NCI-H1436 (cell line): ENCODE measurements around the gene XPC.
"Not testable (repeated sequence)": the region's sequence is repeated elsewhere in the genome, so short reads cannot be mapped to it uniquely, and the experiment has no call there.

Source experiments
- DNase-seq: peaks from one replicate; lab custom pipeline; 2025; lab: John Stamatoyannopoulos, UW

The XPC gene

GRCh38 chr3:14178247-14179113, at the start of gene XPC, which contains the start of gene LSM3:
Gene XPC, minus strand, starts transcription at chr3:14178601. Its CDS starts 33 bp downstream, at chr3:14178568.
Gene LSM3, plus strand, starts transcription at chr3:14178817. Its CDS starts 44 bp downstream, at chr3:14178861.
- peak; percentile 89 for DNase-seq

- no peak for DNase-seq
Observed at GRCh38 chr3:14227856-14228255, 49.5 kb upstream of the XPC start.

GRCh38 chr3:14226351-14226750, 48.0 kb upstream of the XPC start:
- DNase-seq, result not testable (repeated sequence)

- DNase-seq, result no peak
Observed at GRCh38 chr3:14225421-14225820, 47.0 kb upstream of the XPC start.

- no peak for DNase-seq
Observed at GRCh38 chr3:14224895-14225294, 46.5 kb upstream of the XPC start.

- DNase-seq, result no peak
Observed at GRCh38 chr3:14223595-14223994, 45.2 kb upstream of the XPC start.

GRCh38 chr3:14222900-14223594, 44.6 kb upstream of the XPC start:
- DNase-seq, result no peak

- DNase-seq, result no peak
Observed at GRCh38 chr3:14222457-14222856, 44.1 kb upstream of the XPC start.

- DNase-seq, result no peak
Observed at GRCh38 chr3:14221902-14222301, 43.5 kb upstream of the XPC start.

- DNase-seq, result no peak
Observed at GRCh38 chr3:14220933-14221332, 42.5 kb upstream of the XPC start.

GRCh38 chr3:14218355-14218754, 40.0 kb upstream of the XPC start:
- DNase-seq, result no peak

GRCh38 chr3:14216257-14217048, 38.1 kb upstream of the XPC start:
- DNase-seq, result no peak

- no peak for DNase-seq
Observed at GRCh38 chr3:14214764-14215163, 36.4 kb upstream of the XPC start.

GRCh38 chr3:14213066-14213774, 34.8 kb upstream of the XPC start:
- DNase-seq, result no peak

GRCh38 chr3:14212032-14212431, 33.6 kb upstream of the XPC start:
- no peak for DNase-seq

GRCh38 chr3:14211621-14212020, 33.2 kb upstream of the XPC start:
- no peak for DNase-seq

GRCh38 chr3:14210843-14211594, 32.6 kb upstream of the XPC start:
- no peak for DNase-seq

GRCh38 chr3:14210290-14210688, 31.9 kb upstream of the XPC start:
- no peak for DNase-seq

GRCh38 chr3:14209581-14210289, 31.3 kb upstream of the XPC start:
- no peak for DNase-seq

GRCh38 chr3:14208977-14209394, 30.6 kb upstream of the XPC start:
- no peak for DNase-seq
